ENCODE data around the gene MFSD8.
"Not testable (repeated sequence)": the region's sequence is repeated elsewhere in the genome, so short reads cannot be mapped to it uniquely, and the experiment has no call there.

Gene MFSD8

DNA sequence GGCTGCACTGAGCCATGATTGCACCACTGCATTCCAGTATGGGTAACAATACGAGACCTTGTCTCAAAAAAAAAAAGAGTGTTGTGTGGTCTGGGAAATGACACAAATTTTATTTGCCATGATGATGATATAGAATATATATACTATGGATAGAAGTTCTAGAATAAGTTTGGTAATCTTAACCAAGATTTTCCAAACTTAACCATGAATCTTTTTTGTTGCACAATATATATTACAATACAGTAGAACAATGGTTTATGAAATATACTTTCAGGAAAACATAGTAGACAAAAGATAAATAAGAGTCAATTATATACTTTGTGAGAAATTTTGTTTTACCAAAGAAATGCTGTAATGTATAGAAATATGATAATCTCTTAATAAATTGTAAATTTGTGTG lies 34.8 kb downstream of the MFSD8 start:
- DNase-seq, result no peak

- DNase-seq, result not testable (repeated sequence)
Measured at GRCh38 chr4:127925720-127926119, 39.3 kb downstream of the MFSD8 start.

DNA sequence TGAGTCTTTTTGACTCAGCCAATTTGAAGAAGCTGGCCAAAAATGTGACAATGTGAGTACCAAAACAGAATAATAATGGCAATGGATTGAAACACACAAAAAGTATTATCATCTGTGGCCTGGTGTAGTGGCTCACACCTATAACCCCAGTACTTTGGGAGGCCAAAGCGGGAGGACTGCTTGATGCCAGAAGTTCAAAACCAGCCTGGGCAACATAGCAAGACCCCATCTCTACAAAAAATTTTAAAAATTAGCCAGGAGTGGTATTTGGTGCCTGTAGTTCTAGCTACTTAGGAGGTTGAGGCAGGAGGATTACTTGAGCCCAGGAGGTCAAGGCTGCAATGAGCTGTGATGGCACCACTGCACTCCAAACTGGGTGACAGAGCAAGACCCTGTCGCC lies 42.7 kb downstream of the MFSD8 start:
- no peak for DNase-seq

GRCh38 chr4:127920521-127920920 lies 44.5 kb downstream of the MFSD8 start:
- no peak for DNase-seq

- DNase-seq, result no peak
Measured at GRCh38 chr4:127917151-127917550, 47.8 kb downstream of the MFSD8 start.

DNA sequence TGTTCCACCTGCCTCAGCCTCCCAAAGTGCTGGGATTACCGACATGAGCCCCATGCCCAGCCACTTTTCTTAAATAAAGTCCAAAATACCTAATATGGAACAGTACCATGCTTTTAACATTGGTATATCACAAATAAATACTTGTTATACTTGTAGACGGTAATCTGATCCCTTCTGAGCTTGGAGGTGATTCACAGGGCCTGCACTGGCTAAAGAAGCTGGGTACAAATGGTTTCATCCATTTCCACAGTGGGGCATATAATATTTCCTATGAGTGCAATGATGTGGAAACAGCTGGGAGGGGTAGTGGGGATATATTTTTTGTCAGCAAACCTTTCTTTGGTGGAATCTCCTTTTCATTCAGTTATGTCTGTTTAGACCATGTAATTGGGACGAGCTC lies 48.5 kb downstream of the MFSD8 start:
- DNase-seq, result no peak

DNA sequence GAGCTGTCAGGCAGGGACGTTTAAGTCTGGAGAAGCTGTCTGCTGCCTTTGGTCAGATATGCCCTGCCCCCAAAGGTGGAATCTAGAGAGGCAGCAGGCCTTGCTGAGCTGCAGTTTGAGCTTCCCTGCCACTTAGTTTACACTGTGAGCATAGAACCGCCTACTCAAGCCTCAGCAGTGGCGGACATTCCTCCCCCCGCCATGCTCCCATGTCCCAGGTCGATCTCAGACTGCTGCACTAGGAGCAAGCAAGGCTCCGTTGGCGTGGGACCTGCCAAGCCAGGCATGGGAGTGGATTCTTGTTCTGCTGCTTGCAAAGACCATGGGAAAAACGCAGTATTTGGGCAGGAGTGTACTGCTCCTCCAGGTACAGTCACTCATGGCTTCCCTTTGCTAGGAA lies 59.9 kb downstream of the MFSD8 start:
- DNase-seq, result no peak

GRCh38 chr4:127899682-127900081 lies 65.3 kb downstream of the MFSD8 start:
- not testable (repeated sequence) for DNase-seq

DNA sequence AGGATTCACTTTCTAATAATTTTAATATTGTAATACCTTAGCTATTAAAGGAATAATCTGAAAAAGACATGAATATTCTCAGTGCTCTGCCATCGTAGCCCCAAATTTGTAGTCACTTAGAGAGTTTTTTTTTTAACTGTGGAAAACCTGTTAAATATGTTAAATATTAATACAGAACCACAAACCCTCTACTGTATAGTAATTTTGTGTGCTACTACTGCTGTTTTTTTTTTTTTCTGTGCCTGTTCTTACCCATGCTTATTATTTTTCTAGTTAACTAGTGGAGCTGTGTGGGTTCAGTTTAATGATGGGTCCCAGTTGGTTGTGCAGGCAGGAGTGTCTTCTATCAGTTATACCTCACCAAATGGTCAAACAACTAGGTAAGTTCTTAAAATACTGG lies 68.4 kb downstream of the MFSD8 start:
- no peak for DNase-seq

DNA sequence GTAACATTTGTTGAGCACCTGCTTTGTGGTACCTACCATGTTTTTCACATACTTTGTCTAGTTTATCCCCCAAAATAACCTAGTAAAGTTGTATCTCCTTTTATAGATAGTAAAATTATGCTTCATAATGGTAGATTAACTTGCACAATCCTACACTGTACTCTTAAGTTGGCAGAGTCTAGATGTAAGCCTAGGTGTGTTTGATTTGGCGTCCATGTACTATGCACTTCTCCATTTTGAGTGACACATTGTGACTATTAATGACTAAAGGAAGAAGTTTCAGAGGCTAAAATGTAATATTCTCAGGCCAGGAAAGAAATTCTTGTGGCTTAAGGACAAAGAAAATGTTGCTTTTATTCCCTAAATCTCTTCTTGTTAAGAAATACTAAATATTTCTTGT lies 68.9 kb downstream of the MFSD8 start:
- no peak for DNase-seq

GRCh38 chr4:127889903-127890302 lies 75.1 kb downstream of the MFSD8 start:
- no peak for DNase-seq

GRCh38 chr4:127888559-127888958 lies 76.4 kb downstream of the MFSD8 start:
- DNase-seq, result no peak

DNA sequence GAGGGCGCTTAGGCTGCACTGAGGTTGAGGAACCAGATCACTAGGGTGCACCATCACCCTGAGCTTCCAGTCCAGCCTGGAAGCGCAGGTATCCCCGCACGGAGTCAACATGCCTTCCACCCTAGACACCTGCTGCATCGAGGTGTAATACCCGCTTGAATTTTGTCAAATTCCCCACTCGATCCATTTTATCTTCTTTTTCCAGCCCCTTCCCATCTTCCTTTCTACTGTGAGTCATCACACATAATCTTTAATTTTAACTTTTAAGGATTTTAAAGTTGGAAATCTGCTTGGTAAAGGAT lies 83.5 kb downstream of the MFSD8 start:
- DNase-seq, result no peak

DNA sequence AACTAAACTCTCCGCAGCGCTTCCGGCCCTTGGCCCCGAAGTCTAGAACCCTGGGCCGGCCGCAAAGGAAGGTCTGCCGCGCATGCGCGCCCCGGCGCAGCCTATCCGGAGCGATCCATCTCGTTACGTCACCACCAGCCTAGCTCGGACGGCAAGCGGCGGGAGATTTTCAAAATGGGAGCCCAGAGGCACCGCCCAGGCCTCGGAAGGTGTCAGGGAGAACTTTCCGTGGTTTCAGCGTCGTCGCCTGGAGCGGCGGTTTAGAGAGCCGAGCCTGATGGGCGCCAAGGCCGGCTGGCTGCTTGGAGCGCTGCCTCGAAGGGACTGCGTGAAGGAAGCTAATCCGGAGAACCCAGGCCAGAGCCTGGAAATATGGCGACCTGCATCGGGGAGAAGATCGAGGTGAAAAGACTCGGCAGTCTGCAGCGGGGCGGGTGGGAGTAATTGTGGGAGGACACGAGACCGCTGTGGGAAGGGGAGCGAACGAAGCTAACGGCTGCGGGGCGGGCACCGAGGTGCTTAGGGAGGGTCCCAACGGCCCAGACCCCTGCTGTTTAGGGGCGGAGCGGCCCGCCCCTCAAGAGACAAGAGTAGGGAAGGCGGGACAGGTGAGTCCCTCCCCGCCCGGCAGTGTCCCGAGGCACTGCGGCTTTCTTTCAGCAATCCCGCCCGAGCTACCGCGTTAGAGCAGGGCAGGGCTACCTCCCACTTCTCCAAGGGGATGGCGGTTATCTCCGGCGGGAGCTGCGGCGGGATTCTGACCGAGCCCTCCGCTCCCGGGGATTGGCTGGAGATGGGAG lies 84.0 kb downstream of the MFSD8 start, which contains the start of gene PLK4:
Gene PLK4, plus strand, starts transcription at position 131 of the 800 bp plus-strand sequence. Its CDS starts 242 bp downstream, at position 373.
- peak; percentile 99 for DNase-seq

- DNase-seq, result no peak
Measured at GRCh38 chr4:127875791-127876190, 89.2 kb downstream of the MFSD8 start.

DNA sequence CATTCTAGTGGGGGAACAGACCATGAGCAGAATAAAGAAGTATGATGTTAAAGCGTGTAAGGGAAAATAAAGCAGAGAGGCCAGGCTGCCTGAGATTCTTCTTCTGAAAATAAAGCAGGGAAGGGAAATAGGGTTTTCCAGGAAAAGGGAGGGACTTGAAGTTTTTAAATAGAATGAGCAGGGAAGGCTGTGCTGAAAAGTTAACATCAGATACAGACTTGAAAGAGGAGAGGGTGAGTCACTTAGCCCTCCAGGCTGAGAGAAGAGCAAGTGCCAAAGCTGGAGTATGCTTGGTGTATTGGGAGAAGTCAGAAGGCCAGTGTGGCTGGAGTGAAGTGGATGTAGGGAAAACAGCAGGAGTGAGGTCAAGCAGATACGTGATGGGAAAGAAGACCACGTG lies 94.3 kb downstream of the MFSD8 start:
- DNase-seq, result no peak

- DNase-seq, result no peak
Measured at GRCh38 chr4:127870281-127870680, 94.7 kb downstream of the MFSD8 start.

- no peak for DNase-seq
Measured at GRCh38 chr4:127868196-127868595, 96.8 kb downstream of the MFSD8 start.

Measured in suppressor macrophage treated with lipopolysaccharide for 4 hours (primary cell).